ENCODE results near the gene CCBE1.

CCBE1 gene

GRCh38 chr18:59454909-59455727 is 242.1 kb downstream of the CCBE1 start:
- DNase-seq (ENCODE audit: low spot score) = no peak

GRCh38 chr18:59453468-59453961 is 243.7 kb downstream of the CCBE1 start:
- no peak for DNase-seq (ENCODE audit: low spot score)

GRCh38 chr18:59451963-59452362 is 245.3 kb downstream of the CCBE1 start:
- no peak for DNase-seq (ENCODE audit: low spot score)

- no peak for DNase-seq (ENCODE audit: low spot score)
Measured at GRCh38 chr18:59451073-59451472, 246.2 kb downstream of the CCBE1 start.

- DNase-seq (ENCODE audit: low spot score) = no peak
Measured at GRCh38 chr18:59448546-59448945, 248.7 kb downstream of the CCBE1 start.

- DNase-seq (ENCODE audit: low spot score) = peak; percentile 61
Measured at GRCh38 chr18:59446012-59446411, 251.2 kb downstream of the CCBE1 start.

GRCh38 chr18:59437851-59438569 is 259.2 kb downstream of the CCBE1 start:
- DNase-seq (ENCODE audit: low spot score) = peak; percentile 38

GRCh38 chr18:59432803-59433597 is 264.2 kb downstream of the CCBE1 start:
- DNase-seq (ENCODE audit: low spot score) = no peak

- no peak for DNase-seq (ENCODE audit: low spot score)
Measured at GRCh38 chr18:59431131-59431530, 266.1 kb downstream of the CCBE1 start.

- no peak for DNase-seq (ENCODE audit: low spot score)
Measured at GRCh38 chr18:59429608-59430007, 267.6 kb downstream of the CCBE1 start.

GRCh38 chr18:59428018-59428417 is 269.2 kb downstream of the CCBE1 start:
- no peak for DNase-seq (ENCODE audit: low spot score)

- no peak for DNase-seq (ENCODE audit: low spot score)
Measured at GRCh38 chr18:59426855-59427254, 270.4 kb downstream of the CCBE1 start.

GRCh38 chr18:59423259-59423658 is 274.0 kb downstream of the CCBE1 start:
- DNase-seq (ENCODE audit: low spot score) = no peak

GRCh38 chr18:59420244-59420643 is 277.0 kb downstream of the CCBE1 start:
- no peak for DNase-seq (ENCODE audit: low spot score)

GRCh38 chr18:59419386-59419785 is 277.8 kb downstream of the CCBE1 start:
- no peak for DNase-seq (ENCODE audit: low spot score)

- DNase-seq (ENCODE audit: low spot score) = no peak
Measured at GRCh38 chr18:59416818-59417217, 280.4 kb downstream of the CCBE1 start.

GRCh38 chr18:59414111-59414653 is 283.0 kb downstream of the CCBE1 start:
- DNase-seq (ENCODE audit: low spot score) = no peak

GRCh38 chr18:59402432-59403090 is 294.7 kb downstream of the CCBE1 start:
- DNase-seq (ENCODE audit: low spot score) = peak; percentile 98

GRCh38 chr18:59400407-59400806 is 296.8 kb downstream of the CCBE1 start:
- no peak for DNase-seq (ENCODE audit: low spot score)

- peak; percentile 27 for DNase-seq (ENCODE audit: low spot score)
Measured at GRCh38 chr18:59395226-59396175, 301.7 kb downstream of the CCBE1 start.
